ENCODE data around the gene CXCL12. TPM values are rescaled to one million over a fixed set of nuclear protein-coding genes. Genes with fewer than 3 reads are reported as not detected.

Gene CXCL12
- total RNA-seq (100 to 1,000 TPM; 122 to 322 TPM), polyA plus RNA-seq (100 to 1,000 TPM; 108 to 637 TPM)
- long read RNA-seq, donor 1, transcript CXCL12-201 (3 exons, 1,857 nt): major isoform, 216 of 343 reads
- long read RNA-seq, donor 1, transcript CXCL12-203 (4 exons, 3,532 nt): minor isoform, 13 of 343 reads
- long read RNA-seq, donor 1, partial matches to known transcripts: 20 of 343 reads
- long read RNA-seq, donor 1, other reads (novel, unspliced or antisense): 91 of 343 reads
- long read RNA-seq, donor 2, transcript CXCL12-201 (3 exons, 1,857 nt): major isoform, 31 of 130 reads
- long read RNA-seq, donor 2, transcript CXCL12-202 (4 exons, 470 nt): minor isoform, 7 of 130 reads
- long read RNA-seq, donor 2, partial matches to known transcripts: 5 of 130 reads
- long read RNA-seq, donor 2, other reads (novel, unspliced or antisense): 83 of 130 reads

- peak within 1 kb of the TSS; percentile 40 to 41 for H3K4me3 ChIP-seq (ENCODE audit: low read length in 2 of 2)
- H3K27me3 ChIP-seq (ENCODE audit: control insufficient read depth in 1 of 2, insufficient read depth in 2 of 2, low read length in 1 of 2): no peaks in the 10 kb centered on the region
- no peaks in the 10 kb centered on the region for H3K4me1 ChIP-seq (ENCODE audit: control insufficient read depth in 1 of 2, insufficient read depth in 2 of 2, low read length in 2 of 2)
- no peak within 1 kb of the TSS for H3K27ac ChIP-seq (ENCODE audit: low read depth in 1 of 2, low read length in 2 of 2)
- ATAC-seq (ENCODE audit: low FRiP score) (peak; percentile 42), DNase-seq (peak; percentile 74 to 84)
- no peaks in the 10 kb centered on the region for H3K9me3 ChIP-seq (ENCODE audit: control insufficient read depth, low read length)
- intact Hi-C loops (cut with DNase I): loop anchor here in 1 of 2 donors (2.0 to 10.0 kb wide), 3 partner anchors 310 to 712 kb away; no protein-coding TSS in a partner anchor
- WGBS, 2 donors: 21 to 28% methylated on average over 51 to 75 of the region's 75 CpGs
- no peaks in the 10 kb centered on the region for H3K36me3 ChIP-seq (ENCODE audit: control insufficient read depth in 1 of 2, insufficient read depth in 2 of 2, low read length in 1 of 2)
These were observed at the start of gene CXCL12 for GRCh38 chr10:44385026-44385695. Gene CXCL12, minus strand, starts transcription at chr10:44385097. Its CDS starts 92 bp downstream, at chr10:44385005.

- DNase-seq: no peak
- Histone ChIP-seq H3K4me1 (ENCODE audit: control insufficient read depth in 1 of 2, insufficient read depth in 2 of 2, low read length in 2 of 2) (no peaks in the 10 kb centered on the region), H3K36me3 (ENCODE audit: control insufficient read depth in 1 of 2, insufficient read depth in 2 of 2, low read length in 1 of 2) (no peaks in the 10 kb centered on the region), H3K9me3 (ENCODE audit: control insufficient read depth, low read length) (no peaks in the 10 kb centered on the region), H3K27me3 (ENCODE audit: control insufficient read depth in 1 of 2, insufficient read depth in 2 of 2, low read length in 1 of 2) (no peaks in the 10 kb centered on the region), H3K27ac (ENCODE audit: low read depth in 1 of 2, low read length in 2 of 2) (no peak overlapping the region), H3K4me3 (ENCODE audit: low read length in 2 of 2) (no peak overlapping the region)
- intact Hi-C loops (cut with DNase I): no loop called here
- WGBS, 2 donors: 93 to 97% methylated on average over 2 of the region's 2 CpGs
- ATAC-seq (ENCODE audit: low FRiP score): no peak
These were observed 42.6 kb upstream of the CXCL12 start for GRCh38 chr10:44427479-44427878.

GRCh38 chr10:44427037-44427436 is 42.1 kb upstream of the CXCL12 start:
- Histone ChIP-seq H3K9me3 (ENCODE audit: control insufficient read depth, low read length) (no peaks in the 10 kb centered on the region), H3K36me3 (ENCODE audit: control insufficient read depth in 1 of 2, insufficient read depth in 2 of 2, low read length in 1 of 2) (no peaks in the 10 kb centered on the region), H3K4me1 (ENCODE audit: control insufficient read depth in 1 of 2, insufficient read depth in 2 of 2, low read length in 2 of 2) (no peaks in the 10 kb centered on the region), H3K4me3 (ENCODE audit: low read length in 2 of 2) (no peak overlapping the region), H3K27me3 (ENCODE audit: control insufficient read depth in 1 of 2, insufficient read depth in 2 of 2, low read length in 1 of 2) (no peaks in the 10 kb centered on the region), H3K27ac (ENCODE audit: low read depth in 1 of 2, low read length in 2 of 2) (no peak overlapping the region)
- no peak for DNase-seq
- ATAC-seq (ENCODE audit: low FRiP score): peak; percentile 23
- 83 to 86% methylated on average over 5 of the region's 5 CpGs for WGBS, 2 donors
- intact Hi-C loops (cut with DNase I): no loop called here

- no peaks in the 10 kb centered on the region for H3K9me3 ChIP-seq (ENCODE audit: control insufficient read depth, low read length)
- H3K27ac ChIP-seq (ENCODE audit: low read depth in 1 of 2, low read length in 2 of 2): no peak overlapping the region
- H3K36me3 ChIP-seq (ENCODE audit: control insufficient read depth in 1 of 2, insufficient read depth in 2 of 2, low read length in 1 of 2): no peaks in the 10 kb centered on the region
- intact Hi-C loops (cut with DNase I): no loop called here
- no peaks in the 10 kb centered on the region for H3K4me1 ChIP-seq (ENCODE audit: control insufficient read depth in 1 of 2, insufficient read depth in 2 of 2, low read length in 2 of 2)
- ATAC-seq (ENCODE audit: low FRiP score) (peak; percentile 9), DNase-seq (no peak)
- H3K4me3 ChIP-seq (ENCODE audit: low read length in 2 of 2): no peak overlapping the region
- no peaks in the 10 kb centered on the region for H3K27me3 ChIP-seq (ENCODE audit: control insufficient read depth in 1 of 2, insufficient read depth in 2 of 2, low read length in 1 of 2)
- WGBS, 2 donors: 54 to 69% methylated on average over 8 of the region's 8 CpGs
These were observed 41.5 kb upstream of the CXCL12 start for GRCh38 chr10:44426247-44427034.

GRCh38 chr10:44425466-44425865 is 40.6 kb upstream of the CXCL12 start:
- 85 to 94% methylated on average over 8 of the region's 8 CpGs for WGBS, 2 donors
- Histone ChIP-seq H3K4me3 (ENCODE audit: low read length in 2 of 2) (no peak overlapping the region), H3K4me1 (ENCODE audit: control insufficient read depth in 1 of 2, insufficient read depth in 2 of 2, low read length in 2 of 2) (no peaks in the 10 kb centered on the region), H3K27me3 (ENCODE audit: control insufficient read depth in 1 of 2, insufficient read depth in 2 of 2, low read length in 1 of 2) (no peaks in the 10 kb centered on the region), H3K36me3 (ENCODE audit: control insufficient read depth in 1 of 2, insufficient read depth in 2 of 2, low read length in 1 of 2) (no peaks in the 10 kb centered on the region), H3K27ac (ENCODE audit: low read depth in 1 of 2, low read length in 2 of 2) (no peak overlapping the region), H3K9me3 (ENCODE audit: control insufficient read depth, low read length) (no peaks in the 10 kb centered on the region)
- intact Hi-C loops (cut with DNase I): no loop called here
- DNase-seq (no peak), ATAC-seq (ENCODE audit: low FRiP score) (no peak)

GRCh38 chr10:44424957-44425356 is 40.1 kb upstream of the CXCL12 start:
- no peak for ATAC-seq (ENCODE audit: low FRiP score)
- no peak for DNase-seq
- Histone ChIP-seq H3K36me3 (ENCODE audit: control insufficient read depth in 1 of 2, insufficient read depth in 2 of 2, low read length in 1 of 2) (no peaks in the 10 kb centered on the region), H3K4me3 (ENCODE audit: low read length in 2 of 2) (no peak overlapping the region), H3K4me1 (ENCODE audit: control insufficient read depth in 1 of 2, insufficient read depth in 2 of 2, low read length in 2 of 2) (no peaks in the 10 kb centered on the region), H3K9me3 (ENCODE audit: control insufficient read depth, low read length) (no peaks in the 10 kb centered on the region), H3K27ac (ENCODE audit: low read depth in 1 of 2, low read length in 2 of 2) (no peak overlapping the region), H3K27me3 (ENCODE audit: control insufficient read depth in 1 of 2, insufficient read depth in 2 of 2, low read length in 1 of 2) (no peaks in the 10 kb centered on the region)
- 69 to 70% methylated on average over 13 of the region's 13 CpGs for WGBS, 2 donors
- intact Hi-C loops (cut with DNase I): no loop called here

GRCh38 chr10:44424298-44424697 is 39.4 kb upstream of the CXCL12 start:
- ATAC-seq (ENCODE audit: low FRiP score) (no peak), DNase-seq (no peak)
- no peaks in the 10 kb centered on the region for H3K4me1 ChIP-seq (ENCODE audit: control insufficient read depth in 1 of 2, insufficient read depth in 2 of 2, low read length in 2 of 2)
- no peaks in the 10 kb centered on the region for H3K36me3 ChIP-seq (ENCODE audit: control insufficient read depth in 1 of 2, insufficient read depth in 2 of 2, low read length in 1 of 2)
- H3K27me3 ChIP-seq (ENCODE audit: control insufficient read depth in 1 of 2, insufficient read depth in 2 of 2, low read length in 1 of 2): no peaks in the 10 kb centered on the region
- H3K4me3 ChIP-seq (ENCODE audit: low read length in 2 of 2): no peak overlapping the region
- H3K9me3 ChIP-seq (ENCODE audit: control insufficient read depth, low read length): no peaks in the 10 kb centered on the region
- H3K27ac ChIP-seq (ENCODE audit: low read depth in 1 of 2, low read length in 2 of 2): no peak overlapping the region
- intact Hi-C loops (cut with DNase I): no loop called here
- WGBS, 2 donors: 93 to 98% methylated on average over 5 of the region's 5 CpGs

- no peaks in the 10 kb centered on the region for H3K36me3 ChIP-seq (ENCODE audit: control insufficient read depth in 1 of 2, insufficient read depth in 2 of 2, low read length in 1 of 2)
- no peak overlapping the region for H3K27ac ChIP-seq (ENCODE audit: low read depth in 1 of 2, low read length in 2 of 2)
- no peak overlapping the region for H3K4me3 ChIP-seq (ENCODE audit: low read length in 2 of 2)
- intact Hi-C loops (cut with DNase I): no loop called here
- no peak for ATAC-seq (ENCODE audit: low FRiP score)
- peak in 1 of 2 donors; percentile 18 for DNase-seq
- no peaks in the 10 kb centered on the region for H3K27me3 ChIP-seq (ENCODE audit: control insufficient read depth in 1 of 2, insufficient read depth in 2 of 2, low read length in 1 of 2)
- no peaks in the 10 kb centered on the region for H3K4me1 ChIP-seq (ENCODE audit: control insufficient read depth in 1 of 2, insufficient read depth in 2 of 2, low read length in 2 of 2)
- no peaks in the 10 kb centered on the region for H3K9me3 ChIP-seq (ENCODE audit: control insufficient read depth, low read length)
- 92 to 95% methylated on average over 8 of the region's 8 CpGs for WGBS, 2 donors
These were observed 37.7 kb upstream of the CXCL12 start for GRCh38 chr10:44422570-44423101.
